Thyroid gland (tissue), 4 donors: ENCODE results near the gene ZNF207. TPM values are rescaled to one million over a fixed set of nuclear protein-coding genes. Genes with fewer than 3 reads are reported as not detected.
"Not testable (repeated sequence)": the region's sequence is repeated elsewhere in the genome, so short reads cannot be mapped to it uniquely, and the experiment has no call there.

Experiments
- DNase-seq, 2 donors: peaks; one replicate each; pipeline ENCODE4 v3.0.0-alpha.2; 2019
- H3K27ac ChIP-seq, 3 donors: fragments of 200-600 bp; sonication (generic); 1 replicate in 2 of 3; 2 replicates in 1 of 3; pipeline ENCODE4 v1.5.1; 2016 to 2019; ENCODE audit warnings: mild to moderate bottlenecking in 1 of 3, moderate library complexity in 1 of 3
- H3K27me3 ChIP-seq: fragments of 200-600 bp; sonication (generic); one replicate; pipeline ENCODE4 v1.5.1; 2019
- H3K36me3 ChIP-seq, 2 donors: fragments of 200-600 bp; sonication (generic); one replicate each; pipeline ENCODE4 v1.5.1; 2016 to 2019
- H3K4me1 ChIP-seq, 2 donors: fragments of 200-600 bp; sonication (generic); one replicate each; pipeline ENCODE4 v1.5.1; 2017 to 2019
- H3K4me3 ChIP-seq, 3 donors: fragments of 200-600 bp; sonication (generic); replicated peaks in 1 of 3; 1 replicate in 2 of 3; 2 replicates in 1 of 3; pipeline ENCODE4 v1.5.1; 2016; ENCODE audit warnings: mild to moderate bottlenecking in 1 of 3
- H3K9me3 ChIP-seq: fragments of 200-600 bp; sonication (generic); one replicate; pipeline ENCODE4 v1.5.1; 2017
- CTCF ChIP-seq, 6 experiments: fragments of 200-600 bp in 3 of 6; fragments of 450-650 bp in 3 of 6; sonication (generic) in 3 of 6; IDR thresholded peaks; one replicate each; pipeline ENCODE4 v1.5.1; 2016 to 2019; ENCODE audit warnings: antibody characterized with exemption in 6 of 6, mild to moderate bottlenecking in 2 of 6, inconsistent platforms in 1 of 6, moderate library complexity in 1 of 6
- POLR2A ChIP-seq, 2 donors: fragments of 450-650 bp; IDR thresholded peaks; one replicate each; pipeline ENCODE4 v1.6.1; 2017; ENCODE audit warnings: antibody characterized with exemption in 2 of 2, mild to moderate bottlenecking in 2 of 2, moderate library complexity in 1 of 2
- WGBS, 2 donors: methylation state at CpG; one replicate each; pipeline ENCODE4 v1.1.5; 2017; 5-methylcytosine and 5-hydroxymethylcytosine counted together
- intact Hi-C: fragments of 100-400 bp; cut with DNase I; formaldehyde crosslinking; loops from one replicate; pipeline ENCODE4 v1.15.1; 2023
- total RNA-seq, 4 donors: library from RNA; depleted of rRNA; stranded (reverse); fragments of >200 nt; gene quantifications; one replicate each; pipeline ENCODE4 v1.2.3, GENCODE V29; 2016

The ZNF207 gene
- total RNA-seq, 4 donors from 2014 or later = 155 to 218 (median 194) TPM

DNA sequence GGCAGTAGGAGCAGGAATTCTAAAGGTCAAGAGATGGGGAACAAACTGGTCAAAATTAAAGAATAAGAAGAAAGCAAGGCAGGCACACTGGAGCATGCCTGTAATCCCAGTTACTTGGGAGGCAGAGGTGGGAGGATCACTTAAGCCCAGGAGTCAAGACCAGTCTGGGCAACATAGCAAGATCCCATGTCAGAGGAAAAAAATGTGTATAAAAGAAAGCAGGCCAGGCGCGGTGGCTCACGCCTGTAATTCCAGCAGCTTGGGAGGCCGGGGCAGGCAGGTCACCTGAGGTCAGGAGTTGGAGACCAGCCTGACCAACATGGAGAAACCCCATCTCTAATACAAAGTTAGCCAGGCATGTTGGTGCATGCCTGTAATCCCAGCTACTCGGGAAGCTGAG lies 43.9 kb downstream of the ZNF207 start:
- no peak overlapping the region for H3K27ac ChIP-seq
- no peaks in the 10 kb centered on the region for H3K27me3 ChIP-seq

GRCh38 chr17:32396343-32396742 lies 46.4 kb downstream of the ZNF207 start:
- H3K4me1 ChIP-seq = no peaks in the 10 kb centered on the region
- intact Hi-C loops = no loop called here
- DNase-seq = no peak
- H3K9me3 ChIP-seq = no peaks in the 10 kb centered on the region
- no peak overlapping the region for H3K27ac ChIP-seq
- no peaks in the 10 kb centered on the region for H3K36me3 ChIP-seq
- H3K27me3 ChIP-seq = no peaks in the 10 kb centered on the region
- H3K4me3 ChIP-seq = no peak overlapping the region
- TF ChIP-seq CTCF (IDR thresholded peaks at IDR 0.05) = no peak
- TF ChIP-seq POLR2A (IDR thresholded peaks at IDR 0.05) = no peak
- 93 to 95% methylated on average over 5 of the region's 5 CpGs for WGBS, 2 donors

More for the DNA sequence above, 43.9 kb downstream of the ZNF207 start:
- H3K36me3 ChIP-seq = no peaks in the 10 kb centered on the region
- 95 to 96% methylated on average over 5 of the region's 5 CpGs for WGBS, 2 donors
- no peak for TF ChIP-seq CTCF (IDR thresholded peaks at IDR 0.05)
- TF ChIP-seq POLR2A (IDR thresholded peaks at IDR 0.05) = no peak
- no peaks in the 10 kb centered on the region for H3K4me1 ChIP-seq
- intact Hi-C loops = no loop called here
- H3K9me3 ChIP-seq = no peaks in the 10 kb centered on the region
- DNase-seq = no peak
- no peak overlapping the region for H3K4me3 ChIP-seq

DNA sequence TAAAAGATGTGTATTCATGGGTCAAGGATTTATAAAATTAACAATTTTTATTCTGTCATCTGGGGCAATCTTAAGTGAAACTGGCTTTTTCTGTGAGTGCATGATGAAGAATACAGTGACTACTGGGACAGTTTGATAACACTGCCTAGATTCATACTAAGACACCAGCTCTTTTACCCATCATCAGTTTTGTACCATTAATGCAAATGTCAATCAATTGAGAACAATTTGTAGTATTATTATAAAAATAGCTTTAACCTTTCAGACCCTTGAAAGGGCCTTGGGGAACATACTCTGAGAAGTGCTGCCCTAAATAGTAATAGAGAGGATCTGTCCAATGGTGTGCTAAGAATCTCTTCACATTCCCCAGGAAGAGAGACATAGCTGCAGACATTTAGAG lies 49.0 kb downstream of the ZNF207 start:
- Histone ChIP-seq H3K27ac (no peak overlapping the region), H3K27me3 (no peaks in the 10 kb centered on the region), H3K9me3 (no peaks in the 10 kb centered on the region), H3K4me3 (no peak overlapping the region), H3K36me3 (no peaks in the 10 kb centered on the region), H3K4me1 (no peaks in the 10 kb centered on the region)
- DNase-seq = no peak
- intact Hi-C loops = no loop called here
- TF ChIP-seq CTCF (IDR thresholded peaks at IDR 0.05) (no peak), POLR2A (IDR thresholded peaks at IDR 0.05) (no peak)

GRCh38 chr17:32410085-32410484 lies 60.1 kb downstream of the ZNF207 start:
- H3K27ac ChIP-seq, H3K9me3 ChIP-seq, H3K4me3 ChIP-seq, intact Hi-C loops, H3K27me3 ChIP-seq, H3K36me3 ChIP-seq, DNase-seq, H3K4me1 ChIP-seq: not testable (repeated sequence)
- WGBS, 2 donors = 95 to 97% methylated on average over 3 of the region's 3 CpGs

- intact Hi-C loops = no loop called here
- no peaks in the 10 kb centered on the region for H3K27me3 ChIP-seq
- WGBS, 2 donors = 78 to 83% methylated on average over 4 of the region's 4 CpGs
- no peak overlapping the region for H3K4me3 ChIP-seq
- DNase-seq = no peak
- no peaks in the 10 kb centered on the region for H3K36me3 ChIP-seq
- H3K9me3 ChIP-seq = no peaks in the 10 kb centered on the region
- H3K4me1 ChIP-seq = no peaks in the 10 kb centered on the region
- no peak for TF ChIP-seq POLR2A (IDR thresholded peaks at IDR 0.05)
- TF ChIP-seq CTCF (IDR thresholded peaks at IDR 0.05) = no peak
- no peak overlapping the region for H3K27ac ChIP-seq
Measured at GRCh38 chr17:32426894-32427293, 76.9 kb downstream of the ZNF207 start.

DNA sequence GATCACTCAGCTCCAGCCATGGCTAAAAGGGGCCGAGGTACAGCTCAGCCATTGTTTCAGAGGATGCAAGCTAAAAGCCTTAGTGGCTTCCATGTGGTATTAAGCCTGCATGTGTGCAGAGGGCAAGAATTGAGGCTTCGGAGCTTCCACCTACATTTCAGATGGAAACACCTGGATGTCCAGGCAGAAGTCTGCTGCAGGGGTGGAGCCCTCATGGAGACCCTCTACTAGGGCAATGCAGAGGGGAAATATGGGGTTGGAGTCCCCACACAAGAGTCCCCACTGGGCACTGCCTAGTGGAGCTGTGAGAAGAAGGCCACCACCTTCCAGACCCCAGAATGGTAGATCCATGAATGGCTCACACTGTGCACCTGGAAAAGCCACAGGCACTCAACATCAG lies 79.6 kb downstream of the ZNF207 start:
- no peak for DNase-seq
- no peak for TF ChIP-seq POLR2A (IDR thresholded peaks at IDR 0.05)
- TF ChIP-seq CTCF (IDR thresholded peaks at IDR 0.05) = no peak
- H3K36me3 ChIP-seq = no peaks in the 10 kb centered on the region
- no peaks in the 10 kb centered on the region for H3K4me1 ChIP-seq
- no peaks in the 10 kb centered on the region for H3K9me3 ChIP-seq
- WGBS, 2 donors = 83 to 84% methylated on average over 2 of the region's 2 CpGs
- intact Hi-C loops = no loop called here
- H3K27me3 ChIP-seq = no peaks in the 10 kb centered on the region
- H3K27ac ChIP-seq = no peak overlapping the region
- no peak overlapping the region for H3K4me3 ChIP-seq
